ENCODE data around the gene NDEL1.

DNA sequence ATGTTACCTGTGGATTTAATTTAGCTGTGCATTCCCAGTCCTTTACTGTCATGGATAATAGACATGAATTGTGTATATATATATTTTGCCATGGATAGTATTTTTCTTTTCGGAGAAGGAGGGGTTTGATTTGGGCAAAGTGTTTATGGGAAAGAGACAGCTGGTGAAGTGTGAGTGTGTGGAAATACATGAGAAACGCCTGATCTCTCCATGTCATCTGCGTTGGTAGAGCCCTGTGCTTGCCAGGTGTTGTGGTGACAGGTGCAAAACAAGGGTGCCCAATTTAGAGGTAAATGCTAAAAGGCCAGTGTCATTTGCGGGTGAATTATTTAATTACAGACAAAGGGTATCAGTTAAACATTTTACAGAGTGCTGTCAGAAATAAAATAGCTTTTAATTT lies 23.4 kb downstream of the NDEL1 start:
- TF ChIP-seq, protein P1, sequence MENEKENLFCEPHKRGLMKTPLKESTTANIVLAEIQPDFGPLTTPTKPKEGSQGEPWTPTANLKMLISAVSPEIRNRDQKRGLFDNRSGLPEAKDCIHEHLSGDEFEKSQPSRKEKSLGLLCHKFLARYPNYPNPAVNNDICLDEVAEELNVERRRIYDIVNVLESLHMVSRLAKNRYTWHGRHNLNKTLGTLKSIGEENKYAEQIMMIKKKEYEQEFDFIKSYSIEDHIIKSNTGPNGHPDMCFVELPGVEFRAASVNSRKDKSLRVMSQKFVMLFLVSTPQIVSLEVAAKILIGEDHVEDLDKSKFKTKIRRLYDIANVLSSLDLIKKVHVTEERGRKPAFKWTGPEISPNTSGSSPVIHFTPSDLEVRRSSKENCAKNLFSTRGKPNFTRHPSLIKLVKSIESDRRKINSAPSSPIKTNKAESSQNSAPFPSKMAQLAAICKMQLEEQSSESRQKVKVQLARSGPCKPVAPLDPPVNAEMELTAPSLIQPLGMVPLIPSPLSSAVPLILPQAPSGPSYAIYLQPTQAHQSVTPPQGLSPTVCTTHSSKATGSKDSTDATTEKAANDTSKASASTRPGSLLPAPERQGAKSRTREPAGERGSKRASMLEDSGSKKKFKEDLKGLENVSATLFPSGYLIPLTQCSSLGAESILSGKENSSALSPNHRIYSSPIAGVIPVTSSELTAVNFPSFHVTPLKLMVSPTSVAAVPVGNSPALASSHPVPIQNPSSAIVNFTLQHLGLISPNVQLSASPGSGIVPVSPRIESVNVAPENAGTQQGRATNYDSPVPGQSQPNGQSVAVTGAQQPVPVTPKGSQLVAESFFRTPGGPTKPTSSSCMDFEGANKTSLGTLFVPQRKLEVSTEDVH (IDR thresholded peaks at IDR 0.05; ENCODE audit: low read depth, partially characterized antibody) = no peak
- TF ChIP-seq, protein P2, sequence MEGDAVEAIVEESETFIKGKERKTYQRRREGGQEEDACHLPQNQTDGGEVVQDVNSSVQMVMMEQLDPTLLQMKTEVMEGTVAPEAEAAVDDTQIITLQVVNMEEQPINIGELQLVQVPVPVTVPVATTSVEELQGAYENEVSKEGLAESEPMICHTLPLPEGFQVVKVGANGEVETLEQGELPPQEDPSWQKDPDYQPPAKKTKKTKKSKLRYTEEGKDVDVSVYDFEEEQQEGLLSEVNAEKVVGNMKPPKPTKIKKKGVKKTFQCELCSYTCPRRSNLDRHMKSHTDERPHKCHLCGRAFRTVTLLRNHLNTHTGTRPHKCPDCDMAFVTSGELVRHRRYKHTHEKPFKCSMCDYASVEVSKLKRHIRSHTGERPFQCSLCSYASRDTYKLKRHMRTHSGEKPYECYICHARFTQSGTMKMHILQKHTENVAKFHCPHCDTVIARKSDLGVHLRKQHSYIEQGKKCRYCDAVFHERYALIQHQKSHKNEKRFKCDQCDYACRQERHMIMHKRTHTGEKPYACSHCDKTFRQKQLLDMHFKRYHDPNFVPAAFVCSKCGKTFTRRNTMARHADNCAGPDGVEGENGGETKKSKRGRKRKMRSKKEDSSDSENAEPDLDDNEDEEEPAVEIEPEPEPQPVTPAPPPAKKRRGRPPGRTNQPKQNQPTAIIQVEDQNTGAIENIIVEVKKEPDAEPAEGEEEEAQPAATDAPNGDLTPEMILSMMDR (IDR thresholded peaks at IDR 0.05 in 2 of 3, conservative IDR thresholded peaks at IDR 0.05 in 1 of 3; ENCODE audit: insufficient read depth in 2 of 3, low read depth in 1 of 3, low read length in 3 of 3) = no peak
- TF ChIP-seq ZBTB17 (CRISPR knock-in tag; IDR thresholded peaks at IDR 0.05) = no peak
- no peak for TF ChIP-seq POLR2AphosphoS5 (IDR thresholded peaks at IDR 0.05; ENCODE audit: control insufficient read depth, insufficient read depth, low read depth, low read length)
- TF ChIP-seq, protein P3, sequence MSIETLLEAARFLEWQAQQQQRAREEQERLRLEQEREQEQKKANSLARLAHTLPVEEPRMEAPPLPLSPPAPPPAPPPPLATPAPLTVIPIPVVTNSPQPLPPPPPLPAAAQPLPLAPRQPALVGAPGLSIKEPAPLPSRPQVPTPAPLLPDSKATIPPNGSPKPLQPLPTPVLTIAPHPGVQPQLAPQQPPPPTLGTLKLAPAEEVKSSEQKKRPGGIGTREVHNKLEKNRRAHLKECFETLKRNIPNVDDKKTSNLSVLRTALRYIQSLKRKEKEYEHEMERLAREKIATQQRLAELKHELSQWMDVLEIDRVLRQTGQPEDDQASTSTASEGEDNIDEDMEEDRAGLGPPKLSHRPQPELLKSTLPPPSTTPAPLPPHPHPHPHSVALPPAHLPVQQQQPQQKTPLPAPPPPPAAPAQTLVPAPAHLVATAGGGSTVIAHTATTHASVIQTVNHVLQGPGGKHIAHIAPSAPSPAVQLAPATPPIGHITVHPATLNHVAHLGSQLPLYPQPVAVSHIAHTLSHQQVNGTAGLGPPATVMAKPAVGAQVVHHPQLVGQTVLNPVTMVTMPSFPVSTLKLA (conservative IDR thresholded peaks at IDR 0.05) = no peak
- no peak for TF ChIP-seq SNRNP70 (optimal IDR thresholded peaks at IDR 0.05; ENCODE audit: low read depth, low read length)
- no peak for TF ChIP-seq TARDBP (IDR thresholded peaks at IDR 0.05)
- TF ChIP-seq, protein P4, sequence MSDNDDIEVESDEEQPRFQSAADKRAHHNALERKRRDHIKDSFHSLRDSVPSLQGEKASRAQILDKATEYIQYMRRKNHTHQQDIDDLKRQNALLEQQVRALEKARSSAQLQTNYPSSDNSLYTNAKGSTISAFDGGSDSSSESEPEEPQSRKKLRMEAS (CRISPR knock-in tag; IDR thresholded peaks at IDR 0.05) = no peak

Data from K562 (cell line).